OCI-LY3 (cell line): Measurements from ENCODE around the gene ZNF850.

Source experiments
- EZH2phosphoT487 ChIP-seq: fragments of 200-600 bp; shearing (Covaris generic); IDR thresholded peaks from 2 replicates; pipeline ENCODE4 v1.6.1; 2018; ENCODE audit warnings: antibody characterized with exemption, mixed run types, low read depth
- TF ChIP-seq, protein P1 (sequence below): fragments of 200-600, 300-600 bp; sonication (generic); IDR thresholded peaks from 2 replicates; pipeline ENCODE4 v1.5.1; 2014; ENCODE audit warnings: antibody characterized with exemption, low read length, low read depth

DNA sequence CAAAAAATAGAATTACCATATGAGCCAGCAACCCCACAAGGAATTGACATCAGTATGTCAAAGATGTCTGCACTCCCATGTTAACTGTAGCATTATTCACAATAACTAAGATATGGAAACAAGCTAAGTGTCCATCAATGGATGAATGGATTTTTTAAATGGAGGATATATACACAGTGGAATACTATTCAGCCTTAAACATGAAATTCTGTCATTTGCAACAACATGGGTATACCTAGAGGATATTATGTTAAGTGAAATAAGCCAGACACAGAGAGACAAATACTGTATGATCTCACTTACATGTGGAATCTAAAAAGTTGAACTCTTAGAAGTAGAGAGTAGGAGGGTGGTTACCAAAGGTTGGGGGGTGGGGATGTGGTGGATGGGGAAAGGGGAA, 93.2 kb downstream of the ZNF850 start:
- TF ChIP-seq, protein P1, sequence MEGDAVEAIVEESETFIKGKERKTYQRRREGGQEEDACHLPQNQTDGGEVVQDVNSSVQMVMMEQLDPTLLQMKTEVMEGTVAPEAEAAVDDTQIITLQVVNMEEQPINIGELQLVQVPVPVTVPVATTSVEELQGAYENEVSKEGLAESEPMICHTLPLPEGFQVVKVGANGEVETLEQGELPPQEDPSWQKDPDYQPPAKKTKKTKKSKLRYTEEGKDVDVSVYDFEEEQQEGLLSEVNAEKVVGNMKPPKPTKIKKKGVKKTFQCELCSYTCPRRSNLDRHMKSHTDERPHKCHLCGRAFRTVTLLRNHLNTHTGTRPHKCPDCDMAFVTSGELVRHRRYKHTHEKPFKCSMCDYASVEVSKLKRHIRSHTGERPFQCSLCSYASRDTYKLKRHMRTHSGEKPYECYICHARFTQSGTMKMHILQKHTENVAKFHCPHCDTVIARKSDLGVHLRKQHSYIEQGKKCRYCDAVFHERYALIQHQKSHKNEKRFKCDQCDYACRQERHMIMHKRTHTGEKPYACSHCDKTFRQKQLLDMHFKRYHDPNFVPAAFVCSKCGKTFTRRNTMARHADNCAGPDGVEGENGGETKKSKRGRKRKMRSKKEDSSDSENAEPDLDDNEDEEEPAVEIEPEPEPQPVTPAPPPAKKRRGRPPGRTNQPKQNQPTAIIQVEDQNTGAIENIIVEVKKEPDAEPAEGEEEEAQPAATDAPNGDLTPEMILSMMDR: no peak
- TF ChIP-seq EZH2phosphoT487: no peak
